B cell (primary cell): ENCODE results near the gene CACNA2D3.

ENCODE experiments used
- CTCF ChIP-seq: fragments of 200-600 bp; IDR thresholded peaks from one replicate; pipeline ENCODE4 v1.8.0; 2022; ENCODE audit warnings: antibody characterized with exemption, mild to moderate bottlenecking
- EZH2 ChIP-seq: IDR thresholded peaks from 2 replicates; pipeline ENCODE4 v1.6.1; 2012; ENCODE audit warnings: borderline replicate concordance, low read depth, mild to moderate bottlenecking, moderate library complexity, low read length; ENCODE audit not compliant: insufficient read depth, poor library complexity, severe bottlenecking

- TF ChIP-seq CTCF: no peak
- TF ChIP-seq EZH2: no peak
Measured at GRCh38 chr3:54372232-54372631, 249.9 kb downstream of the CACNA2D3 start.
